Measurements from ENCODE around the gene TMEM50B.
"Not testable (repeated sequence)": the region's sequence is repeated elsewhere in the genome, so short reads cannot be mapped to it uniquely, and the experiment has no call there.

Gene TMEM50B

DNA sequence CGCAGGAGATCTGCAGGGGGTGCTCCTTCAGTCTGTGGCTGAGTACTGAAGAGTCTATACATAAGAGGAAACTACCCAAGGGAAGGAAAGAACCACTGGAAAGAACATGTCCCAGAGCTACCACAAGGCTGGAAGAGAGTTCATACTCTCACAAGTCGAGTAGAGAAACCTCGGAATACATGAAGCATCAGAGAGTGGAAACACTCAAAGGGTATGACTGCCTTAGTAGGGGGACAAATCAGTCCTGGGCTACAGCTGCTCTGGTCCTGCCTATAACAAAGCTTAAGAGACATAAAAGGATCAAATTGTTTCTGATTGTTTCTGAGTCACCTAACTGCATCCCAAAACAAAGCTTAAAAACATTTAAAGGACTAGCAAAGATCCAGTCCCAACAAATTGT, 27.4 kb downstream of the TMEM50B start:
- no peak for TF ChIP-seq ZNF274 (IDR thresholded peaks at IDR 0.05; ENCODE audit: low read depth, low read length)
- H3K4me3 ChIP-seq (ENCODE audit: low read length): no peak overlapping the region

DNA sequence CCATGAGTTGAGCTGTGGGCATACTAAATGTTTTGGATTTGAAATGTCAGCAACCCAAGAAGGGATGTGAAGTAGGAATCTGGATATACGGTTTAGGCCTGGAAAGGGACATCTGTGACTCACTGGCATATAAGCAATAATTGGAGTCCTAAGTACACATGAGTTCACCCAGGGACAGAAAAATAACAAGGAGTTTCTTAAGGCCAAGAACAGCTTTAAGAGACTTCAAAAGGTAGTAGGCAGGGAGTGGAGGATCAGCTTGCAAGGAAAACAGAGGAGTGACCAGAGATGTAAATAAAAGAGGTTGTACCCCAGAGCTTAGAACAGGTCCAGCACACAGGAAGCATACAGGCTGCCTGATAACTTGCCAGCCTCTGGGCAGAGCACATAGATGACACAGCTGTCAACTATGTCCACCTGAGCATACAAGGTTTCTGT, 28.1 kb downstream of the TMEM50B start:
- no peak overlapping the region for H3K4me3 ChIP-seq (ENCODE audit: low read length)
- TF ChIP-seq ZNF274 (IDR thresholded peaks at IDR 0.05; ENCODE audit: low read depth, low read length): no peak

DNA sequence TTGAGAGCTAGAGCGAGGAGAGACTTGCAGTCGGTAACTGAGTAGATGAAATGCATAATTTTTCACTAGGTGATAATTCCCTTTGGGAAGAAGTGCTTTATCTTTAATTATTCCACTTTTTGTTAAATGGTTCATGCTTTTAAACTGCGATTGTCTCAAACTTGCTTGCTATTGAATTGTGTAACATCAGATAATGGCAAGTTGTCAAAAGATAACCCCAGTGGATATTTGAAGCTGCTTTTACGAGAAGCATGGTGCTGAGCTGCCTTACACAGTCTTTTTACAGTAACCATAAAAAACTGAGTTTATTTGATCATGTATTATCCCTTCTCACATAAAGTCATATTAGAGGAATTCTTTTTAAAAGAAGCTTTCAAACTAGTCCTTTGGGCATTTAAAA, 30.2 kb downstream of the TMEM50B start:
- TF ChIP-seq ZNF274 (IDR thresholded peaks at IDR 0.05; ENCODE audit: low read depth, low read length): no peak
- H3K4me3 ChIP-seq (ENCODE audit: low read length): no peak overlapping the region

DNA sequence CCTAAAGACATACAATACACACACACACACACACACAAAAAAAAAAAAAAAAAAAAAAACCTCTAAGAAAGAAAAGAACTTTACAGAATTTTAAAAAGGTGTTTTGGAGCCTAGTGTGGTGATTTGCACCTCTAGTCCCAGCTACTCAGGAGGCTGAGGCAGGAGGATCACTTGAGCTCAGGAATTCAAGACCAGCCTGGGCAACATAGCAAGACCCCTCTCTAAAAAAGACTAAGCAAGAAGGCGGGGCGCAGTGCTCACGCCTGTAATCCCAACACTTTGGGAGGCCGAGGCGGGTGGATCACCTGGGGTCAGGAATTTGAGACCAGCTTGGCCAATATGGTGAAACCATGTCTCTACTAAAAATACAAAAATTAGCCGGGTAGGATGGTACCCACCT, 33.2 kb downstream of the TMEM50B start:
- not testable (repeated sequence) for H3K4me3 ChIP-seq (ENCODE audit: low read length)

DNA sequence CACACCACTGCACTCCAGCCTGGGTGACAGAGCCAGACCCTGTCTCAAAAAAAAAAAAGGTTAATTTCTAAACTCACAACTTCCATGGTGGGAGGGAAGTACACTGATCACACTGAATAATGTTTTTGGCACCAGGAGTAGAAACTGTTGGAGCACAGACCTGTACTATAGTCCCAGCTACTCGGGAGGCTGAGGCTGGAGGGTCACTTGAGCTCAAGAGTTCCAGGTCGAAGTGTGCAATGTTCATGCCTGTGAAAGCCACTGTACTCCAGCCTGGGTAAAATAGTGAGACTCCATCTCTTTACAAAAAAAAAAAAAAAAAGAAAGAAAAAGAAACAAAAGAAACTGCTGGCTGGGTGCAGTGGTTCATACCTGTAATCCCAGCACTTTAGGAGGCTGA, 35.3 kb downstream of the TMEM50B start:
- no peak overlapping the region for H3K4me3 ChIP-seq (ENCODE audit: low read length)
- TF ChIP-seq ZNF274 (IDR thresholded peaks at IDR 0.05; ENCODE audit: low read depth, low read length): no peak

DNA sequence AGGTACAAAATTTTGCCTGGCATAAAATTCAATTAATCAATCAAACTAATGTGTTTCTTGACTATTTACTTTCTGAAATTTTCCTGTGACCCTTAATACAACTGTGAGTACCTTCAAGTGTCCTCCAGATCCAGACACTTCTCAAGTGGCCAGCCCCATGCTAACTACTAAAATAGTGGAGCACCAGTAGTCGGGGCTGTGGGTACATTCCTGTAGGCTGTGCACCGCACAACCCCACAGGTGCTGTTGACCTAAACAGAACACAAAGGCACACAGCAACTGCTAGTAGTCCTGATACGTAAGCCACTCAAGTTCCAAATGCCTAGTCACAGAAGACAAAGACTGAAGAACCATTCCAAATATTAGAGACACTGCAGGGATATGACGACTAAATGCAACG, 36.6 kb downstream of the TMEM50B start:
- H3K4me3 ChIP-seq (ENCODE audit: low read length): no peak overlapping the region
- no peak for TF ChIP-seq ZNF274 (IDR thresholded peaks at IDR 0.05; ENCODE audit: low read depth, low read length)

DNA sequence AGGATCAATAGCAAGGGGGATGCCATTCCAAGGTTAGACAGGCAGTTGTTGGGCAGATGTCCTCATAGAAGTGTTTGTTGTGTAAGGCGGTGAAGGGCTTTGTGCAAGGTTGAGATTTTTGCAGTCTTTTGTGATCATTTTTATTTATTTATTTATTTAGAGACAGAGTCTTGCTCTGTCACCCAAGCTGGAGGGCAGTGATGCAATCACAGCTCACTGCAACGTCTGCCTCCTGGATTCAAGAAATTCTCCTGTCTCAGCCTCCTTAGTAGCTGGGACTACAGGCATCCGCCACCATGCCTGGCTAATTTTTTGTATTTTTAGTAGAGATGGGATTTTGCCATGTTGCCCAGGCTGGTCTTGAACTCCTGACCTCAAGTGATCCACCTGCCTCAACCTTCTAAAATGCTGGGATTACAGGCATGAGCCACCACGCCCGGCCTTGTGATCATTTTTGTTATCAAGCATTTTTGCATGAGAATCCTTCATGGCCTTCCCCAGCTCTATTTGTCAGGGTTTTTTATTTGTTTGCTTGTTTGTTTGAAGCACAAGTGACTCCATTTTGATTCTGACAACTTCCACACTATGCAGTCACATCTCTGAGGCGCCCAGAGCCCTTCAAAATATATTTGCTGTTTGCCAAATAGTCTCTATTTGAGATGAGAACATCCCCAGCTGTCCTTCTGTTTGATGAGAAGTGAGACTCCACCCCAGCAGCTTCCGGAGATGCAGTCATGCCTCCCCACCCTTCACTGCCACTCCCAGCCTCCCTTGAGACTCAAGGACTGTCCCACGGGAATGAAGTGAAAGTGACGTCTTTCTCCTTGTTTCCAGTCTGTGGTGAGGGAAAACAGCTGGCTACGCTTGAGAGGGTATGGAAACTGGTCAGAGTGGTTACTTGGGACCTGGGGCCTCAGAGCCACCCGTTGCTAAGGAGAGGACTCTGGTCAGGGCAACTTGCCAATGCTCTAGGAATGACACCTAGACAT, 38.0 kb downstream of the TMEM50B start:
- no peak for TF ChIP-seq ZNF274 (IDR thresholded peaks at IDR 0.05; ENCODE audit: low read depth, low read length)
- no peak overlapping the region for H3K4me3 ChIP-seq (ENCODE audit: low read length)

DNA sequence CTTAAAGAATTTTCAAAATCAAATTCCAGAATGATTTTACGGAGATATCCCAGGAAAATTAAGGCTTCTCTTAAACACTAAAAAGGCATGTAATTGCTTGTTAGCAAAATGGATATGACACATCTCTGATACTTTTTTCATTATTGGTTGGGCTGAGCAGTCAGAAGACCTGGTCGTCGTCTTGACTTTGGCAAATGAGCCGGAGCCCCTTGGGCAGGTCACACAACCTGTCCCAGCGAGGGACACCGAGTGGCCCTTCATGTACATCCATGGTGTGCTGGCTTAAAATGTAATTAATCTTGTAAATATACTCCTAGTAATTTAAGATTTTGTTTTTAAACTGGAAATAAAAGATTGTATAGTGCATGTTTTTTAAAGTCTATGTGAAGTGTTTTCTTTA, 42.6 kb downstream of the TMEM50B start:
- H3K4me3 ChIP-seq (ENCODE audit: low read length): no peak overlapping the region
- TF ChIP-seq ZNF274 (IDR thresholded peaks at IDR 0.05; ENCODE audit: low read depth, low read length): no peak

DNA sequence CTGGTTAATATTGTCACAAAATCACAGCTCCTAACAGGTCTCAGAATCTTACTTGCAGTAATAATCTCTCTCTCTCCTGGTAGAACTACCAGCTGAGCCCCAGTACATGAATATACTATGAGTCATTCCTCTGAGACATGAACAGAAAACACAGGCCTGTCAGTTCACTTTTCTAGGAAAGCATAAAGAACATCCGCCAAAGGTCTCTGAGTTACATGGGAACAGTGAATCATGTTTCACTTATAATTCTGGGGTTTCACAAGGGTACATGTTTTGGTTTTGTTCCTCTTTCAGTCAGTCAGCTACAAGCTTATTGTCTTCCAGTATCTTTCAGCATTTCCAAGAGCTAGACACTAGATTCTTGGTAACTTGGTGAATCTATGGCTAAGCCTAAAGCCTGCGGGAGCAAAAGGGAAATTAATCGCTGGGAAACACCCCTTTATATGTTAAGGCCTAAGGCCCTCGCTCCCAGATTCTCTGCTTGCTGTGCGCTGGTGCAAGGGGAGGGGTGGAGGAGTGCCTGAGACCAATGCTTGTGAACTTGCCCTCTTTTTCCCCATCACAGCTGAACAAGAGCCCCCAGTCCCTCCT, 44.9 kb downstream of the TMEM50B start:
- no peak for TF ChIP-seq ZNF274 (IDR thresholded peaks at IDR 0.05; ENCODE audit: low read depth, low read length)
- no peak overlapping the region; the same call in 1 of the 2 replicates for H3K4me3 ChIP-seq (ENCODE audit: low read length)

DNA sequence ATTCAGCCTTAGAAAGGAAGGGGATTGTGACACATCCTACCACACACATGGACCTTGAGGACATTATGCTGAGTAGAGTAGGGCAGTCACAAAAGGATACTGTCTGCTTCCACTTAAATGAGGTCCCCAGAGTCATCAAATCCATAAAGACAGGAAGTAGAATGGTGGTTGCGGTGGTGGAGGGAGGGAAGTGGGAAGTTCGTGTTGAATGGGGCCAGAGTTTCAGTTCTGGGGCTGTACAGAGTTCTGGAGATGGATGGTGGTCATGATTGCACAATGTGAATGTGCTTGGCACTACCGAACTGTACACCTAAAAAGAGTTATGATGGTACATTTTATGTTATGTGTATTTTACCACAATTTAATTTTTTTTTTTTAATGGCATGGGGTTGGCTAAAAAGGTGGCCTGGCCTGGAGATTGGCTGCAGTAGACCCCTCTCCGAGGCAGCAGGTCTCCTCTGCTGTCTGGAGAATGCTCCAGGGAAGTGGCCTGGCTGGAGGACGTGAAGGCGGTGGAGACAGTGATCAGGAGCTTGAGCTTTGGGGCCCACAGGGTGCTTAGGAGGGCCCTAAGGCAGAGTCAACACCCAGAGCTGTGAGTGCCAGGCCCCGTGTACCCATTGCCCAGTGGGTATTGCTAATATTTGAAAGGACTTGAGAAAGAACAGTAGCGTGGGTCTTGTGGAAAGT, 46.2 kb downstream of the TMEM50B start:
- no peak for TF ChIP-seq ZNF274 (IDR thresholded peaks at IDR 0.05; ENCODE audit: low read depth, low read length)
- no peak overlapping the region for H3K4me3 ChIP-seq (ENCODE audit: low read length)

DNA sequence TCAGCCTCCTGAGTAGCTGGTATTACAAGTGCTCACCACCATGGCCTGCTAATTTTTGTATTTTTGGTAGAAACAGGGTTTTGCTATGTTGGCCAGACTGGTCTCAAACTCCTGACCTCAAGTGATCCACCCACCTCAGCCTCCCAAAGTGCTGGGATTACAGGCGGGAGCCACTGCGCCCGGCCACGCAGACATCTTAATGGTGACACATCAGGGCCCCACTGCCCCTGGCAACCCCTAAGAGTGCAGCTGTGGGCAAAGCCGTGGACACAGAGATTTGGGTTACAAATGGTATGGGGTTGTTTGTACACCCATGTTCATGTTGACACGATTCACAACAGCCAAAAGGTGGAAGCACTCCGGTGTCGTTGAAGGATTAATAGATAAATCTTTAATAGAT, 46.8 kb downstream of the TMEM50B start:
- no peak overlapping the region for H3K4me3 ChIP-seq (ENCODE audit: low read length)
- TF ChIP-seq ZNF274 (IDR thresholded peaks at IDR 0.05; ENCODE audit: low read depth, low read length): no peak

DNA sequence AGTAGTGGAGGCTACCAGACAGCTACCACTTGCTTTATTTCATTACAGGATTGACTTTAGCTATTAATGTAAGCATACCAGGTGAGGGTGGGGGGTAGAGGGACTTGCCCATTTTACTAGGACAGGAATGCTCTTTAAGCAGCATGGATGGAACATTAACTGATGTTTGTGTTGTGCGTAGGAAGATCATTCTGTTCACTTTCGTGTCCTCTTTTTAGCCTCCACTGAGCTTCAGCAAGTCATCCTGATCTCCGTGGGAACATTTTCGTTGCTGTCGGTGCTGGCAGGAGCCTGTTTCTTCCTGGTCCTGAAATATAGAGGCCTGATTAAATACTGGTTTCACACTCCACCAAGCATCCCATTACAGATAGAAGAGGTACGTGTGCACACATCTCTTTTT, 47.3 kb downstream of the TMEM50B start:
- no peak for TF ChIP-seq ZNF274 (IDR thresholded peaks at IDR 0.05; ENCODE audit: low read depth, low read length)
- no peak overlapping the region for H3K4me3 ChIP-seq (ENCODE audit: low read length)

DNA sequence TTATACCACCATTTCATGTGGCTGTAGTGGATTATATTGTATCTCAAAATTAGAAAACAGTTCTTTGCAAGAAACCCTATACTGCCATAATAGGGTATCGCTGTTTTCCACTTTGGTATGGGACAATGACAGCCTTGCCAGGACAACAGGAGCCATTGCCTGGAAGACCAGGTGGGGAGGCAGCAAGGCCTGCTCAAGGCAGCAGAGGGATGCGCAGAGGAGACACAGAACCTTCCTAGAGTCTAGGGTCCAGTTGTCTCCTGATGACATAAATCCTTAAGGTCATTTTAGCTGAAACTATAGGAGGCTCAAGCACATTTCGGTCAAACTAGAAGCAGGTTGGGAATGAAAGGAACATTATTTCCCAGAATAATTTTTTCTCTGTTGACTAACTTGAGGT, 48.9 kb downstream of the TMEM50B start:
- H3K4me3 ChIP-seq (ENCODE audit: low read length): no peak overlapping the region
- TF ChIP-seq ZNF274 (IDR thresholded peaks at IDR 0.05; ENCODE audit: low read depth, low read length): no peak

DNA sequence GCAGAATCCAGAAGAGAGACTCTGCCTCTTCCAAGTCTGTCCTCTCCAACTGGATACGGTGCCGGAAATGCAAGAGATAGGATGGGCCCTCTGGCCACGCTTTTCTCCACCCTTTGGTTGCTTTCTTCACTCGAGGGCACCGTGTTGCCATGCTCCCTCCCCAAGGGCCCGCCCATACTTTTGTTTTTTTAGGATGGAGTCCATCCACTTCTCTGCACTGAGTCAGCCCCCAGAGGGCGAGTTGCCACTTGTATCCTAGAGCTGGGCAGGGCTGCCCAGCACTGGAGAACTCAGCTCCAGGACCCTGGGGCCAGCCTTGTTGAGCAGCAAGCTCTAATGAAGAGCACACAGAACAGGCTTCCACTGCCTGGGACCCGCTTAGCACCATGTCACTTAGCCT, 51.1 kb downstream of the TMEM50B start:
- TF ChIP-seq ZNF274 (IDR thresholded peaks at IDR 0.05; ENCODE audit: low read depth, low read length): no peak
- no peak overlapping the region for H3K4me3 ChIP-seq (ENCODE audit: low read length)

DNA sequence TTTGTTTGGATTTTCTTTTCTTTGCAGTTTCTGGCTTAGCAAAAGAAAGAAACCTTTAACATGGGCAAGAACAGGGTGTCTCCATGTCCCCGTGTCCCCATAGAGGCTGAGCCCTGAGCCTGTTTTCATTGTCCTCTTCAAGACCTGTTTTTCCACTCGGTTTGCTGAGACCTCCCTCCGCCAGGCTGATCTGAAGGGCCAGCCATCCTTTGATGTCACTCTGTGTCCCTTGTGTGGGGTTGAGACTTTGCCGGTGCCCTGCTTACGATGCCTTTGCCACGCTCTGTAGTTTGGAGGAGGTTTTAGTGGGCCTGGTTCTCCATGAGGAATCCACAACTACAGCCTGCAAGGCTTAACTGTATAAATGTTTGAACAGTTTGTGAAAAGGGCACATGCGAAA, 52.7 kb downstream of the TMEM50B start:
- no peak for TF ChIP-seq ZNF274 (IDR thresholded peaks at IDR 0.05; ENCODE audit: low read depth, low read length)
- H3K4me3 ChIP-seq (ENCODE audit: low read length): no peak overlapping the region

Data from GM08714 (cell line).